ENCODE results near the gene RIT2. TPM values are rescaled to one million over a fixed set of nuclear protein-coding genes. Genes with fewer than 3 reads are reported as not detected.
A peak's percentile ranks its signal among the peaks of the same experiment; 100 is the strongest.

RIT2 gene
- polyA plus RNA-seq, 2 of the 4 experiments (the other 2 are of a cell fraction), result not detected

DNA sequence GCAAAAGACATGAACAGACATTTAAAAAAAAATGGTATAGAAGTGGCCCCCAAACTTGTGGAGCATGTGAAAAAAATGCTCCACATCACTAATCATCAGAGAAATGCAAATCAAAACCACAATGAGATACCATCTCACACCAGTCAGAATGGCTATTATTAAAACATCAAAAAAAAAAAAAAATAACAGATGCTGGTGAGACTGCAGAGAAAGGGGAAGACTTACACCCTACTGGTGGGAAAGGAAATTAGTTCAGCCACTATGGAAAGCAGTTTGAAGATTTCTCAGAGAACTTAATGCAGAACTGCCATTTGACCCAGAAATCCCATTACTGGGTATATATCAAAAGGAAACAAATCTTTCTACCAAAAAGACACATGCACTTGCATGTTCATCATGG, 164.8 kb downstream of the RIT2 start:
- no peak for TF ChIP-seq GATA3 (IDR thresholded peaks at IDR 0.05; ENCODE audit: borderline replicate concordance)
- no peak for TF ChIP-seq ZNF302 (CRISPR knock-in tag; IDR thresholded peaks at IDR 0.05)
- TF ChIP-seq HES2 (IDR thresholded peaks at IDR 0.05), result no peak
- TF ChIP-seq JUN (IDR thresholded peaks at IDR 0.05), result no peak
- TF ChIP-seq EHF (CRISPR knock-in tag; IDR thresholded peaks at IDR 0.05), result no peak
- TF ChIP-seq ZFP36 (IDR thresholded peaks at IDR 0.05; ENCODE audit: borderline replicate concordance, partially characterized antibody), result no peak
- TF ChIP-seq HOXB5 (CRISPR knock-in tag; IDR thresholded peaks at IDR 0.05), result no peak
- Histone ChIP-seq H3K4me1 (no peaks in the 10 kb centered on the region), H3K27ac (no peak overlapping the region), H3K4me2 (no peak overlapping the region), H3K9me3 (no peaks in the 10 kb centered on the region), H3K4me3 (no peak overlapping the region)
- DNase-seq (ENCODE audit: low read depth in 1 of 2, low spot score in 1 of 2) (no peak), ATAC-seq (no peak), FAIRE-seq (no peak)
- CTCF ChIA-PET, result no interaction called here
- POLR2A ChIA-PET, result no interaction called here

GRCh38 chr18:42948831-42949230, 166.7 kb downstream of the RIT2 start:
- no peak overlapping the region for H3K27ac ChIP-seq
- ChIA-PET POLR2A (no interaction called here), CTCF (no interaction called here)
- FAIRE-seq (no peak), ATAC-seq (no peak), DNase-seq (ENCODE audit: low read depth in 1 of 2, low spot score in 1 of 2) (no peak)
- 0% methylated on average over 1 of the region's 1 CpG for WGBS (ENCODE audit: missing lambda C conversion rate)
- no peak overlapping the region for H3K4me2 ChIP-seq
- no peaks in the 10 kb centered on the region for H3K4me1 ChIP-seq
- TF ChIP-seq POLR2AphosphoS2 (conservative IDR thresholded peaks at IDR 0.05; ENCODE audit: low read length) (no peak), HES2 (IDR thresholded peaks at IDR 0.05) (no peak), GATA3 (IDR thresholded peaks at IDR 0.05; ENCODE audit: borderline replicate concordance) (no peak), KDM5A (IDR thresholded peaks at IDR 0.05) (no peak), EHF (CRISPR knock-in tag; IDR thresholded peaks at IDR 0.05) (no peak), ZFP36 (IDR thresholded peaks at IDR 0.05; ENCODE audit: borderline replicate concordance, partially characterized antibody) (no peak), FOSB (CRISPR knock-in tag; IDR thresholded peaks at IDR 0.05) (no peak), HEYL (CRISPR knock-in tag; IDR thresholded peaks at IDR 0.05) (no peak), MYC (IDR thresholded peaks at IDR 0.05; ENCODE audit: borderline replicate concordance, low read length) (no peak), BHLHE40 (IDR thresholded peaks at IDR 0.05; ENCODE audit: low read depth, low read length) (no peak), PHF8 (IDR thresholded peaks at IDR 0.05; ENCODE audit: borderline replicate concordance, low read depth) (no peak), ZNF302 (CRISPR knock-in tag; IDR thresholded peaks at IDR 0.05) (no peak), TFCP2L1 (CRISPR knock-in tag; IDR thresholded peaks at IDR 0.05) (no peak), HOXB13 (CRISPR knock-in tag; IDR thresholded peaks at IDR 0.05; ENCODE audit: low read depth) (no peak)
- TF ChIP-seq, protein P1, sequence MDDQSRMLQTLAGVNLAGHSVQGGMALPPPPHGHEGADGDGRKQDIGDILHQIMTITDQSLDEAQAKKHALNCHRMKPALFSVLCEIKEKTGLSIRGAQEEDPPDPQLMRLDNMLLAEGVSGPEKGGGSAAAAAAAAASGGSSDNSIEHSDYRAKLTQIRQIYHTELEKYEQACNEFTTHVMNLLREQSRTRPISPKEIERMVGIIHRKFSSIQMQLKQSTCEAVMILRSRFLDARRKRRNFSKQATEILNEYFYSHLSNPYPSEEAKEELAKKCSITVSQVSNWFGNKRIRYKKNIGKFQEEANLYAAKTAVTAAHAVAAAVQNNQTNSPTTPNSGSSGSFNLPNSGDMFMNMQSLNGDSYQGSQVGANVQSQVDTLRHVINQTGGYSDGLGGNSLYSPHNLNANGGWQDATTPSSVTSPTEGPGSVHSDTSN (IDR thresholded peaks at IDR 0.05), result no peak
- no peaks in the 10 kb centered on the region for H3K9me3 ChIP-seq
- H3K4me3 ChIP-seq, result no peak overlapping the region

- FAIRE-seq (no peak), ATAC-seq (no peak), DNase-seq (ENCODE audit: low read depth in 1 of 2, low spot score in 1 of 2) (no peak)
- CTCF ChIA-PET, result no interaction called here
- Histone ChIP-seq H3K9me3 (no peaks in the 10 kb centered on the region), H3K4me2 (no peak overlapping the region), H3K4me1 (no peaks in the 10 kb centered on the region), H3K4me3 (no peak overlapping the region), H3K27ac (no peak overlapping the region)
- TF ChIP-seq MAFK (IDR thresholded peaks at IDR 0.05; ENCODE audit: partially characterized antibody) (peak; percentile 57), SMC3 (IDR thresholded peaks at IDR 0.05) (no peak)
- 6% methylated on average over 2 of the region's 2 CpGs for WGBS (ENCODE audit: missing lambda C conversion rate)
- POLR2A ChIA-PET, result no interaction called here
These were observed 173.6 kb downstream of the RIT2 start for GRCh38 chr18:42941860-42942259.

- POLR2A ChIA-PET, result no interaction called here
- Histone ChIP-seq H3K27ac (no peak overlapping the region), H3K9me3 (no peaks in the 10 kb centered on the region), H3K4me3 (no peak overlapping the region), H3K4me1 (no peaks in the 10 kb centered on the region), H3K4me2 (no peak overlapping the region)
- CTCF ChIA-PET, result no interaction called here
- no peak for DNase-seq (ENCODE audit: low read depth in 1 of 2, low spot score in 1 of 2)
- ATAC-seq, result no peak
- WGBS (ENCODE audit: missing lambda C conversion rate), result 0% methylated on average over 2 of the region's 2 CpGs
- FAIRE-seq, result no peak
- no peak for TF ChIP-seq HOXB13 (CRISPR knock-in tag; IDR thresholded peaks at IDR 0.05; ENCODE audit: low read depth)
- TF ChIP-seq TFCP2L1 (CRISPR knock-in tag; IDR thresholded peaks at IDR 0.05), result no peak
- TF ChIP-seq MAZ (IDR thresholded peaks at IDR 0.05; ENCODE audit: borderline replicate concordance, low read depth, low read length), result no peak
- no peak for TF ChIP-seq EHF (CRISPR knock-in tag; IDR thresholded peaks at IDR 0.05)
- no peak for TF ChIP-seq MYC (IDR thresholded peaks at IDR 0.05; ENCODE audit: borderline replicate concordance, low read length)
- no peak for TF ChIP-seq CHD2 (IDR thresholded peaks at IDR 0.05; ENCODE audit: low read length, partially characterized antibody)
- TF ChIP-seq, protein P1 (IDR thresholded peaks at IDR 0.05), result no peak
- no peak for TF ChIP-seq FOXS1 (CRISPR knock-in tag; IDR thresholded peaks at IDR 0.05)
- TF ChIP-seq HMGXB4 (CRISPR knock-in tag; IDR thresholded peaks at IDR 0.05; ENCODE audit: borderline replicate concordance), result no peak
- TF ChIP-seq HDAC2 (IDR thresholded peaks at IDR 0.05), result no peak
- no peak for TF ChIP-seq CEBPB (IDR thresholded peaks at IDR 0.05)
- TF ChIP-seq RFX5 (IDR thresholded peaks at IDR 0.05), result no peak
- TF ChIP-seq, protein P2, sequence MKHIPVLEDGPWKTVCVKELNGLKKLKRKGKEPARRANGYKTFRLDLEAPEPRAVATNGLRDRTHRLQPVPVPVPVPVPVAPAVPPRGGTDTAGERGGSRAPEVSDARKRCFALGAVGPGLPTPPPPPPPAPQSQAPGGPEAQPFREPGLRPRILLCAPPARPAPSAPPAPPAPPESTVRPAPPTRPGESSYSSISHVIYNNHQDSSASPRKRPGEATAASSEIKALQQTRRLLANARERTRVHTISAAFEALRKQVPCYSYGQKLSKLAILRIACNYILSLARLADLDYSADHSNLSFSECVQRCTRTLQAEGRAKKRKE (CRISPR knock-in tag; IDR thresholded peaks at IDR 0.05; ENCODE audit: low read depth), result no peak
These were observed 174.5 kb downstream of the RIT2 start for GRCh38 chr18:42941021-42941420.
